ENCODE data around the gene MT2A.
"Not testable (repeated sequence)": the region's sequence is repeated elsewhere in the genome, so short reads cannot be mapped to it uniquely, and the experiment has no call there.

Gene MT2A

GRCh38 chr16:56611281-56611833 lies 3.0 kb downstream of the MT2A start:
- H3K27me3 ChIP-seq (replicated peaks; ENCODE audit: control insufficient read depth, insufficient read depth, low read length), result no peaks in the 10 kb centered on the region
- no peaks in the 10 kb centered on the region for H3K9me3 ChIP-seq (ENCODE audit: control insufficient read depth, low read length)
- peak overlapping the region; percentile 92 for H3K4me3 ChIP-seq (ENCODE audit: low read length)
- peak; percentile 55 for DNase-seq (ENCODE audit: low read depth)
- H3K9ac ChIP-seq (ENCODE audit: low read length), result peak overlapping the region; percentile 90
- H3K36me3 ChIP-seq (ENCODE audit: control insufficient read depth, insufficient read depth, low read length, severe bottlenecking), result no peaks in the 10 kb centered on the region
- H3K4me1 ChIP-seq (ENCODE audit: control insufficient read depth, insufficient read depth, low read length), result peaks cover 55% of the 10 kb centered on the region

DNA sequence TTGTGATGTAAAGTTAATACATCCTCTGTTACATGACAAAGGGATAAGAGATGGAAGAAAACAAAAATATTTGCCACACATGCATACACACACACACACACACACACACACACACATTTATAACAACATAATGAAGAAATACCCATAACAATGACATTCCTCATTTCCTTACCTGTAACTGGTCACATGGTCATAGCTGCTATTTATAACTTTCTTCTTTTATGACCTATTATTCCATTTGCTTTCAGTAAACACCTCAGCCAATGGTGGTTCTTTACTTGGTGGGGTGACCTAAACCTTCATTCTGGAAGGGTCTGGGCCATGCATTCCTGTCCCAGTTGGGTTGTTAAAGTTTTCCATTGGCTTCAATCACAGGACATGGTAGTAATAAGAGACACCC lies 5.3 kb downstream of the MT2A start:
- no peak overlapping the region for H3K9ac ChIP-seq (ENCODE audit: low read length)
- H3K9me3 ChIP-seq (ENCODE audit: control insufficient read depth, low read length), result no peaks in the 10 kb centered on the region
- H3K36me3 ChIP-seq (ENCODE audit: control insufficient read depth, insufficient read depth, low read length, severe bottlenecking), result no peaks in the 10 kb centered on the region
- DNase-seq (ENCODE audit: low read depth), result no peak
- H3K4me3 ChIP-seq (ENCODE audit: low read length), result no peak overlapping the region
- no peaks in the 10 kb centered on the region for H3K27me3 ChIP-seq (replicated peaks; ENCODE audit: control insufficient read depth, insufficient read depth, low read length)
- peaks cover 47% of the 10 kb centered on the region for H3K4me1 ChIP-seq (ENCODE audit: control insufficient read depth, insufficient read depth, low read length)

- peak; percentile 25 for DNase-seq (ENCODE audit: low read depth)
- Histone ChIP-seq H3K4me1 (ENCODE audit: control insufficient read depth, insufficient read depth, low read length) (peaks cover 40% of the 10 kb centered on the region), H3K27me3 (replicated peaks; ENCODE audit: control insufficient read depth, insufficient read depth, low read length) (no peaks in the 10 kb centered on the region)
These were observed 6.2 kb downstream of the MT2A start for GRCh38 chr16:56614549-56614991.

GRCh38 chr16:56615353-56615752 lies 7.0 kb downstream of the MT2A start:
- Histone ChIP-seq H3K9ac (ENCODE audit: low read length) (no peak overlapping the region), H3K36me3 (ENCODE audit: control insufficient read depth, insufficient read depth, low read length, severe bottlenecking) (no peaks in the 10 kb centered on the region), H3K27me3 (replicated peaks; ENCODE audit: control insufficient read depth, insufficient read depth, low read length) (no peaks in the 10 kb centered on the region), H3K4me3 (ENCODE audit: low read length) (no peak overlapping the region), H3K9me3 (ENCODE audit: control insufficient read depth, low read length) (no peaks in the 10 kb centered on the region), H3K4me1 (ENCODE audit: control insufficient read depth, insufficient read depth, low read length) (peaks cover 34% of the 10 kb centered on the region)
- no peak for DNase-seq (ENCODE audit: low read depth)

More at GRCh38 chr16:56614549-56614991, 6.2 kb downstream of the MT2A start:
- Histone ChIP-seq H3K36me3 (ENCODE audit: control insufficient read depth, insufficient read depth, low read length, severe bottlenecking) (no peaks in the 10 kb centered on the region), H3K4me3 (ENCODE audit: low read length) (no peak overlapping the region), H3K9ac (ENCODE audit: low read length) (no peak overlapping the region), H3K9me3 (ENCODE audit: control insufficient read depth, low read length) (no peaks in the 10 kb centered on the region)

- Histone ChIP-seq H3K36me3 (ENCODE audit: control insufficient read depth, insufficient read depth, low read length, severe bottlenecking) (no peaks in the 10 kb centered on the region), H3K9ac (ENCODE audit: low read length) (peak overlapping the region; percentile 81), H3K9me3 (ENCODE audit: control insufficient read depth, low read length) (no peaks in the 10 kb centered on the region), H3K4me1 (ENCODE audit: control insufficient read depth, insufficient read depth, low read length) (peaks cover 21% of the 10 kb centered on the region), H3K4me3 (ENCODE audit: low read length) (peak overlapping the region; percentile 78), H3K27me3 (replicated peaks; ENCODE audit: control insufficient read depth, insufficient read depth, low read length) (no peaks in the 10 kb centered on the region)
- no peak for DNase-seq (ENCODE audit: low read depth)
These were observed 8.3 kb downstream of the MT2A start for GRCh38 chr16:56616608-56617211.

GRCh38 chr16:56617212-56618085 lies 9.1 kb downstream of the MT2A start:
- H3K4me3 ChIP-seq (ENCODE audit: low read length), result peak overlapping the region; percentile 78
- DNase-seq (ENCODE audit: low read depth), result peak; percentile 28
- peaks cover 19% of the 10 kb centered on the region for H3K4me1 ChIP-seq (ENCODE audit: control insufficient read depth, insufficient read depth, low read length)
- H3K9ac ChIP-seq (ENCODE audit: low read length), result peak overlapping the region; percentile 81
- H3K9me3 ChIP-seq (ENCODE audit: control insufficient read depth, low read length), result no peaks in the 10 kb centered on the region
- H3K27me3 ChIP-seq (replicated peaks; ENCODE audit: control insufficient read depth, insufficient read depth, low read length), result no peaks in the 10 kb centered on the region
- H3K36me3 ChIP-seq (ENCODE audit: control insufficient read depth, insufficient read depth, low read length, severe bottlenecking), result no peaks in the 10 kb centered on the region

- Histone ChIP-seq H3K9ac (ENCODE audit: low read length) (no peak overlapping the region), H3K9me3 (ENCODE audit: control insufficient read depth, low read length) (no peaks in the 10 kb centered on the region), H3K36me3 (ENCODE audit: control insufficient read depth, insufficient read depth, low read length, severe bottlenecking) (no peaks in the 10 kb centered on the region), H3K27me3 (replicated peaks; ENCODE audit: control insufficient read depth, insufficient read depth, low read length) (no peaks in the 10 kb centered on the region), H3K4me1 (ENCODE audit: control insufficient read depth, insufficient read depth, low read length) (peaks cover 16% of the 10 kb centered on the region), H3K4me3 (ENCODE audit: low read length) (no peak overlapping the region)
- no peak for DNase-seq (ENCODE audit: low read depth)
These were observed 9.8 kb downstream of the MT2A start for GRCh38 chr16:56618138-56618537.

- no peak for DNase-seq (ENCODE audit: low read depth)
- H3K27me3 ChIP-seq (replicated peaks; ENCODE audit: control insufficient read depth, insufficient read depth, low read length), result no peaks in the 10 kb centered on the region
- no peak overlapping the region for H3K9ac ChIP-seq (ENCODE audit: low read length)
These were observed 12.0 kb downstream of the MT2A start for GRCh38 chr16:56620339-56620897.

DNA sequence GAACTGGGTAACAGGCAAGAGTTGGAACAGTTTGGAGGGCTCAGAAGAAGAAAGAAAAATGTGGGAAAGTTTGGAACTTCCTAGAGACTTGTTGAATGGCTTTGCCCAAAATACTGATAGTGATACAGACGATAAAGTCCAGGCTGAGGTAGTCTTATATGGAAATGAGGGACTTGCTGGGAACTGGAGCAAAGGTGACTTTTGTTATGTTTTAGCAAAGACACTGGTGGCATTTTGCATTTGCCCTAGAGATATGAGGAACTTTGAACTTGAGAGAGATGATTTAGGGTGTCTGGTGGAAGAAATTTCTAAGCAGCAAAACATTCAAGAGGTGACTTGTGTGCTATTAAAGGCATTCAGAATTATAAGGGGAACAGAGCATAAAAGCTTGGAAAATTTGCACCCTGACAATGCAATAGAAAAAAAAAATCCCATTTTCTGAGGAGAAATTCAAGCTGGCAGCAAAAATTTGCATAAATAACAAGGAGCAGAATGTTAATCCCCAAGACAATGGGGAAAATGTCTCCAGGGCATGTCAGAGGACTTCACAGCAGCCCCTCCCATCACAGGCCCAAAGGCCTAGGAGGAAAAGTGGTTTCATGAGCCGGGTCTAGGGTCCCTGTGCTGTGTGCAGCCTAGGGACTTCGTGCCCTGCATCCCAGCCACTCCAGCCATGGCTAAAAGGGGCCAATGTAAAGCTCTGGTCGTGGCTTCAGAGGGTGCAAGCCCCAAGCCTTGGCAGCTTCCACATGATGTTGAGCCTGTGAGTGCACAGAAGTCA lies 13.5 kb downstream of the MT2A start:
- not testable (repeated sequence) for H3K4me3 ChIP-seq (ENCODE audit: low read length); H3K27me3 ChIP-seq (replicated peaks; ENCODE audit: control insufficient read depth, insufficient read depth, low read length); H3K9ac ChIP-seq (ENCODE audit: low read length)

More at GRCh38 chr16:56620339-56620897, 12.0 kb downstream of the MT2A start:
- H3K4me3 ChIP-seq (ENCODE audit: low read length), result no peak overlapping the region
- H3K36me3 ChIP-seq (ENCODE audit: control insufficient read depth, insufficient read depth, low read length, severe bottlenecking), result no peaks in the 10 kb centered on the region
- no peaks in the 10 kb centered on the region for H3K9me3 ChIP-seq (ENCODE audit: control insufficient read depth, low read length)
- peaks cover 16% of the 10 kb centered on the region for H3K4me1 ChIP-seq (ENCODE audit: control insufficient read depth, insufficient read depth, low read length)

GRCh38 chr16:56623184-56623583 lies 14.8 kb downstream of the MT2A start:
- not testable (repeated sequence) for H3K4me3 ChIP-seq (ENCODE audit: low read length); H3K9me3 ChIP-seq (ENCODE audit: control insufficient read depth, low read length); DNase-seq (ENCODE audit: low read depth); H3K27me3 ChIP-seq (replicated peaks; ENCODE audit: control insufficient read depth, insufficient read depth, low read length); H3K9ac ChIP-seq (ENCODE audit: low read length); H3K36me3 ChIP-seq (ENCODE audit: control insufficient read depth, insufficient read depth, low read length, severe bottlenecking)
- H3K4me1 ChIP-seq (ENCODE audit: control insufficient read depth, insufficient read depth, low read length), result peaks cover 22% of the 10 kb centered on the region

More for the DNA sequence above, 13.5 kb downstream of the MT2A start:
- H3K9me3 ChIP-seq (ENCODE audit: control insufficient read depth, low read length); H3K36me3 ChIP-seq (ENCODE audit: control insufficient read depth, insufficient read depth, low read length, severe bottlenecking); DNase-seq (ENCODE audit: low read depth): not testable (repeated sequence)
- peaks cover 28% of the 10 kb centered on the region for H3K4me1 ChIP-seq (ENCODE audit: control insufficient read depth, insufficient read depth, low read length)

All from adipocyte (in vitro differentiated cells).